H9 (cell line): ENCODE measurements around the gene FUT6. TPM values are rescaled to one million over a fixed set of nuclear protein-coding genes. Genes with fewer than 3 reads are reported as not detected.

Experiments used
- DNase-seq: peaks from one replicate; pipeline ENCODE4 v3.0.0-alpha.2; 2017
- H2AFZ ChIP-seq: one replicate; pipeline ENCODE4 v1.6.1; 2013; ENCODE audit warnings: mild to moderate bottlenecking, low read length, control low read depth, moderate library complexity
- H2AK5ac ChIP-seq: 2 replicates; pipeline ENCODE4 v1.6.1; 2013; ENCODE audit warnings: low read length, control low read depth, mixed read lengths; ENCODE audit not compliant: insufficient read length
- H2BK120ac ChIP-seq: one replicate; pipeline ENCODE4 v1.6.1; 2013; ENCODE audit warnings: low read depth, mild to moderate bottlenecking, low read length, control low read depth, inconsistent platforms; ENCODE audit not compliant: poor library complexity, severe bottlenecking
- H2BK12ac ChIP-seq: 2 replicates; pipeline ENCODE4 v1.6.1; 2013; ENCODE audit warnings: low read length, control low read depth, mixed read lengths, low read depth; ENCODE audit not compliant: insufficient read length
- H2BK15ac ChIP-seq: 2 replicates; pipeline ENCODE4 v1.6.1; 2013; ENCODE audit warnings: low read depth, low read length, control low read depth
- H2BK20ac ChIP-seq: one replicate; pipeline ENCODE4 v1.6.1; 2013; ENCODE audit warnings: low read depth, mild to moderate bottlenecking, low read length, control low read depth, inconsistent platforms; ENCODE audit not compliant: poor library complexity, severe bottlenecking
- H2BK5ac ChIP-seq: 2 replicates; pipeline ENCODE4 v1.6.1; 2013; ENCODE audit warnings: low read length, control low read depth, mixed read lengths; ENCODE audit not compliant: insufficient read length
- H3K14ac ChIP-seq: 2 replicates; pipeline ENCODE4 v1.6.1; 2013; ENCODE audit warnings: low read length, control low read depth; ENCODE audit not compliant: insufficient read depth
- H3K18ac ChIP-seq: 2 replicates; pipeline ENCODE4 v1.6.1; 2013; ENCODE audit warnings: low read depth, mild to moderate bottlenecking, mixed read lengths, low read length, control low read depth; ENCODE audit not compliant: insufficient read length
- H3K23ac ChIP-seq: 2 replicates; pipeline ENCODE4 v1.6.1; 2013; ENCODE audit warnings: low read length, control low read depth, mixed read lengths, low read depth; ENCODE audit not compliant: insufficient read length
- H3K23me2 ChIP-seq: 2 replicates; pipeline ENCODE4 v1.6.1; 2013; ENCODE audit warnings: low read depth, mild to moderate bottlenecking, mixed read lengths, low read length, control low read depth; ENCODE audit not compliant: insufficient read length, poor library complexity, severe bottlenecking
- H3K27ac ChIP-seq: 2 replicates; pipeline ENCODE4 v1.5.1; 2013; ENCODE audit warnings: low read length, control low read depth, mixed read lengths, low read depth; ENCODE audit not compliant: insufficient read length
- H3K27me3 ChIP-seq: 2 replicates; pipeline ENCODE4 v1.6.1; 2013; ENCODE audit warnings: low read length, control low read depth, inconsistent platforms; ENCODE audit not compliant: insufficient read depth
- H3K4ac ChIP-seq: 2 replicates; pipeline ENCODE4 v1.6.1; 2013; ENCODE audit warnings: low read depth, mild to moderate bottlenecking, control low read depth, inconsistent platforms, low read length, moderate library complexity
- H3K4me1 ChIP-seq: 2 replicates; pipeline ENCODE4 v1.6.1; 2013; ENCODE audit warnings: low read length, control low read depth, inconsistent platforms; ENCODE audit not compliant: insufficient read depth
- H3K4me2 ChIP-seq: 2 replicates; pipeline ENCODE4 v1.6.1; 2013; ENCODE audit warnings: low read length, control low read depth, mixed read lengths; ENCODE audit not compliant: insufficient read length, insufficient read depth
- H3K56ac ChIP-seq: 2 replicates; pipeline ENCODE4 v1.6.1; 2013; ENCODE audit warnings: low read depth, mild to moderate bottlenecking, mixed read lengths, low read length, control low read depth; ENCODE audit not compliant: insufficient read length
- H3K79me1 ChIP-seq: 2 replicates; pipeline ENCODE4 v1.6.1; 2013; ENCODE audit warnings: low read depth, mild to moderate bottlenecking, moderate library complexity, low read length, control low read depth, inconsistent platforms; ENCODE audit not compliant: insufficient read depth, poor library complexity, severe bottlenecking
- H3K79me2 ChIP-seq: 2 replicates; pipeline ENCODE4 v1.6.1; 2013; ENCODE audit warnings: low read length, control low read depth, inconsistent platforms; ENCODE audit not compliant: insufficient read depth
- H3K9ac ChIP-seq: 2 replicates; pipeline ENCODE4 v1.6.1; 2013; ENCODE audit warnings: low read length, control low read depth, mixed read lengths; ENCODE audit not compliant: insufficient read length; ENCODE audit errors: extremely low read depth
- H3K9me3 ChIP-seq: one replicate; pipeline ENCODE4 v1.6.1; 2013; ENCODE audit warnings: low read depth, low read length, inconsistent platforms; ENCODE audit not compliant: control insufficient read depth
- H3T11ph ChIP-seq: one replicate; pipeline ENCODE4 v1.6.1; 2013; ENCODE audit warnings: mild to moderate bottlenecking, low read length, control low read depth, inconsistent platforms
- H4K20me1 ChIP-seq: one replicate; pipeline ENCODE4 v1.6.1; 2013; ENCODE audit not compliant: control insufficient read depth, insufficient read length, insufficient read depth
- H4K5ac ChIP-seq: 2 replicates; pipeline ENCODE4 v1.6.1; 2013; ENCODE audit warnings: low read depth, mild to moderate bottlenecking, mixed read lengths, low read length, control low read depth; ENCODE audit not compliant: insufficient read length
- H4K8ac ChIP-seq: replicated peaks from 2 replicates; pipeline ENCODE4 v1.6.1; 2013; ENCODE audit warnings: low read length, control low read depth, mixed read lengths, low read depth; ENCODE audit not compliant: insufficient read length
- H4K91ac ChIP-seq: 2 replicates; pipeline ENCODE4 v1.6.1; 2013; ENCODE audit warnings: low read depth, mild to moderate bottlenecking, moderate library complexity, mixed read lengths, low read length, control low read depth; ENCODE audit not compliant: insufficient read length
- H3K27ac Mint-ChIP-seq, 3 experiments: 2 replicates in 2 of 3; 3 replicates in 1 of 3; pipeline ENCODE4 v1.8.0; 2020 to 2021; ENCODE audit warnings: mixed read lengths in 3 of 3, mild to moderate bottlenecking in 1 of 3, moderate library complexity in 1 of 3
- H3K27me3 Mint-ChIP-seq: 2 replicates; pipeline ENCODE4 v1.8.0; 2021; ENCODE audit warnings: low read depth, mild to moderate bottlenecking, moderate library complexity, mixed read lengths
- H3K36me3 Mint-ChIP-seq, 3 experiments: 2 replicates in 2 of 3; 3 replicates in 1 of 3; pipeline ENCODE4 v1.8.0; 2020 to 2021; ENCODE audit warnings: low read depth in 3 of 3, mixed read lengths in 3 of 3; ENCODE audit not compliant: insufficient read depth in 1 of 3
- H3K4me1 Mint-ChIP-seq, 2 experiments: 2 replicates each; pipeline ENCODE4 v1.8.0; 2020; ENCODE audit warnings: mixed read lengths in 2 of 2
- H3K4me3 Mint-ChIP-seq, 2 experiments: 2 replicates in 1 of 2; 3 replicates in 1 of 2; pipeline ENCODE4 v1.8.0; 2020 to 2021; ENCODE audit warnings: mild to moderate bottlenecking in 2 of 2, mixed read lengths in 2 of 2, moderate library complexity in 1 of 2
- H3K9me3 Mint-ChIP-seq, 2 experiments: 2 replicates in 1 of 2; 3 replicates in 1 of 2; pipeline ENCODE4 v1.8.0; 2020; ENCODE audit warnings: mild to moderate bottlenecking in 2 of 2, mixed read lengths in 2 of 2, moderate library complexity in 1 of 2
- WGBS: extraction: QIAGEN DNeasy Blood & Tissue Kit; methylation state at CpG from one replicate; pipeline ENCODE4 v1.1.7; 2013; ENCODE audit warnings: missing lambda C conversion rate, low lambda C conversion rate, mixed read lengths; ENCODE audit not compliant: insufficient read length; ENCODE audit errors: extremely low coverage; 5-methylcytosine and 5-hydroxymethylcytosine counted together
- total RNA-seq: library from RNA; stranded (reverse); gene quantifications from 2 replicates; pipeline ENCODE4 v1.2.1, GENCODE V29; 2021
- TF ChIP-seq, protein P1 (sequence below): fragments of 200-600 bp; sonication (generic); conservative IDR thresholded peaks from 3 replicates; pipeline ENCODE4 v1.8.0; 2021; ENCODE audit warnings: antibody characterized with exemption, mild to moderate bottlenecking

FUT6 gene
- total RNA-seq, 1 experiment from 2014 or later: 0.13 TPM

DNA sequence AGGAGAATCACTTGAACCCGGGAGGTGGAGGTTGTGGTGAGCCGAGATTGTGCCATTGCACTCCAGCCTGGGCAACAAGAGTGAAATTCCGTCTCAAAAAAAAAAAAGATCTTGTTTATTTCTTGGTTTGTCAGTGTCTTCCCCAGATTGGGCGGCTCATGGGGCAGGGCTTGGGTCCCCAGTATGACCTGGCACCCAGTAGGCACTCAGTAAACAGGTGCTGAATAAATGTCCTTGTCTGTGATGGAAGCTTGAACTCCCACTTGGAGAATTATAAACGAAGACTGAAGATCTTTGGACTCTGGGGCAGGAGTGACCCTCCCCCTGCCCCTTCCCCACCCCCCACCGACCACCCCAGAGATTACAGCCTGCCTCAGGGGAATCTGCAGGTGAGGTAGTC lies 40.7 kb upstream of the FUT6 start:
- H3K14ac ChIP-seq: no peak overlapping the region
- H4K8ac ChIP-seq: no peak overlapping the region
- H3K4me1 Mint-ChIP-seq: peaks cover 13 to 30% of the 10 kb centered on the region in 2 experiments
- H3K4me2 ChIP-seq: no peak overlapping the region
- H2BK12ac ChIP-seq: no peak overlapping the region
- no peaks in the 10 kb centered on the region for H3K79me1 ChIP-seq
- no peak overlapping the region for H2BK20ac ChIP-seq
- no peak overlapping the region; a peak in 1 of 5 replicates for H3K4me3 Mint-ChIP-seq
- H4K20me1 ChIP-seq: no peaks in the 10 kb centered on the region
- H3K56ac ChIP-seq: no peak overlapping the region
- peaks cover 29% of the 10 kb centered on the region for H3K27me3 Mint-ChIP-seq
- no peaks in the 10 kb centered on the region for H3K4me1 ChIP-seq
- H2BK15ac ChIP-seq: no peak overlapping the region
- H3T11ph ChIP-seq: no peak overlapping the region
- TF ChIP-seq, protein P1, sequence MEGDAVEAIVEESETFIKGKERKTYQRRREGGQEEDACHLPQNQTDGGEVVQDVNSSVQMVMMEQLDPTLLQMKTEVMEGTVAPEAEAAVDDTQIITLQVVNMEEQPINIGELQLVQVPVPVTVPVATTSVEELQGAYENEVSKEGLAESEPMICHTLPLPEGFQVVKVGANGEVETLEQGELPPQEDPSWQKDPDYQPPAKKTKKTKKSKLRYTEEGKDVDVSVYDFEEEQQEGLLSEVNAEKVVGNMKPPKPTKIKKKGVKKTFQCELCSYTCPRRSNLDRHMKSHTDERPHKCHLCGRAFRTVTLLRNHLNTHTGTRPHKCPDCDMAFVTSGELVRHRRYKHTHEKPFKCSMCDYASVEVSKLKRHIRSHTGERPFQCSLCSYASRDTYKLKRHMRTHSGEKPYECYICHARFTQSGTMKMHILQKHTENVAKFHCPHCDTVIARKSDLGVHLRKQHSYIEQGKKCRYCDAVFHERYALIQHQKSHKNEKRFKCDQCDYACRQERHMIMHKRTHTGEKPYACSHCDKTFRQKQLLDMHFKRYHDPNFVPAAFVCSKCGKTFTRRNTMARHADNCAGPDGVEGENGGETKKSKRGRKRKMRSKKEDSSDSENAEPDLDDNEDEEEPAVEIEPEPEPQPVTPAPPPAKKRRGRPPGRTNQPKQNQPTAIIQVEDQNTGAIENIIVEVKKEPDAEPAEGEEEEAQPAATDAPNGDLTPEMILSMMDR: no peak
- H3K9me3 Mint-ChIP-seq: no peaks in the 10 kb centered on the region; a peak in 1 of 5 replicates
- H3K27ac Mint-ChIP-seq: no peak overlapping the region
- no peaks in the 10 kb centered on the region for H3K27me3 ChIP-seq
- H3K27ac ChIP-seq: no peak overlapping the region
- WGBS: no CpG with 5 or more reads among the region's 6 CpGs
- H3K4ac ChIP-seq: no peak overlapping the region
- no peak for DNase-seq
- no peak overlapping the region for H3K18ac ChIP-seq
- H4K91ac ChIP-seq: no peak overlapping the region
- no peak overlapping the region for H2BK120ac ChIP-seq
- H3K23ac ChIP-seq: no peak overlapping the region
- H3K23me2 ChIP-seq: no peaks in the 10 kb centered on the region
- no peak overlapping the region for H2AFZ ChIP-seq
- H3K36me3 Mint-ChIP-seq: no peaks in the 10 kb centered on the region
- no peak overlapping the region for H2BK5ac ChIP-seq
- H2AK5ac ChIP-seq: no peak overlapping the region
- no peaks in the 10 kb centered on the region for H3K9me3 ChIP-seq
- no peak overlapping the region for H4K5ac ChIP-seq
- no peaks in the 10 kb centered on the region for H3K79me2 ChIP-seq
- H3K9ac ChIP-seq: no peak overlapping the region
